Inferior parietal cortex (tissue), 1 donor: Measurements from ENCODE around the gene CLEC1A.

Source experiments
- DNase-seq: peaks from one replicate; pipeline ENCODE4 v3.0.0-alpha.2; 2016; ENCODE audit errors: extremely low spot score

Gene CLEC1A

DNA sequence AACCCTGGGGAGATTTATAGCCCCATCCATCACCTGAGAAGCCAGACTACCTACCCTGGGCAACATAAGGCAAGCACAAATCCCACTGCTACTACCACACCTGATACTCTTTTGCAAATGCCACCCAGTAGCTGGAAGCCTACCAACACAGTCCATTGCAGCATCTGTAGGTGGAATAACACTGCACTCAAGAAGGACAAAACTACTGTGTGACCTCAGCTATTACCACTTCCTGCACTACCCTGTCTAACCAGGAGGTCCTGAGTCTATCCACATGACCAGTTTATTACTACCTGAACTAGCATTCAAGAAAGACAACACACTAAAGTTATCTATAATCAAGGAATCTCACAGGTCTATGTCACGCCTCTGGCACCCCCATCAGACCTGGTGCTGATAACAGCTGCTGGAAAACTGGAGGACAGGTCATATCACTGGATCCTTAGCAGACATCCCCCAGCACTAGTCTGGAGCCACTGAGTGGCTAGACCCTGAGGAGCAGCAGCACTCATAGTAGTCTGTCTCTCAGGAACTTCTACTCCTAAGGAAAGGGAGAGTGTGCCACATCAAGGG, 2.9 kb upstream of the CLEC1A start:
- DNase-seq, result no peak

DNA sequence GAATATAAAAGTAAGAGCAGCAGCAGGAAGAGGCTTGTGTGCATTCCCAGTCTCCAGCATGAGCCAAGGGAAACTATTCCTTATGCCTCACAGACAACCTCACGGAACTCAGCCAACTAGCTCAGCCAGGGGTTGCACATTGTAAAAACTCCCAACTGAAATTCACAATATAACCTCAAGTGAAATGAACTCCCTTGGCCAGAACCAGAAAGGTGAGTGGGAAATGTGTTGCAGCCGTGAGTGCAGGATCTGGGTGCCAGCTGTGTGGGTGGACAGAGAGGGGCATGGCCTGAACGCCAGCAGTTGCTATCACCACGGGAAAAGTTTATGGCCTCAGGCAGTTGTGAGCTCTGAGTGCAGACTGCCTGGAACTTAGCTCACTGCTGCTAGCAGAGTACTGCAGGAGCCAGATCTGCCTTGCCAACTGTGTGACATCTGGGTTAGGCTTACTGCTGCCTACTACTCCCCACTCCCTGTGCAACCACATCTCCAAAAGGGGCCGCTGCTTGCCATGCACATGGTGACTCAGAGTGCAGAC, 2.3 kb upstream of the CLEC1A start:
- no peak for DNase-seq

DNA sequence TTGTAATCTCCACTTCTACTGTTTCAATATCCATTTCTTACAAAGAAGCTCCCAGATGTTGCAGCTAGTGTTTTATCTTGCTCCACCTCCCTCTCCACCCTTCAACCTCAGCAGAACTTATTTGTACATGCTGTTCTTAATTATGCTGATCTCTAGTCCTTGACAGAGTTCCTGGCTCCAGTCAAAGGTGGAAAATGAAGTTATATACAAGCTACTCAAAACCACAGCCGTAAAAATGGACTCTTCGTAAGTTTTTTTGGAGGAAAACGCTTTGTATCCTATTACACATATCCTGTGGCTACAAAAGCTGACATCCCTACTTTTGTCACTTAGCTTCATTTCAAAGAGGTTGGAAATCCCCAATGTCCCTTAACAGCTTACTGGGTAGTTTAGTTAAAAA, 1.3 kb downstream of the CLEC1A start:
- DNase-seq, result no peak

DNA sequence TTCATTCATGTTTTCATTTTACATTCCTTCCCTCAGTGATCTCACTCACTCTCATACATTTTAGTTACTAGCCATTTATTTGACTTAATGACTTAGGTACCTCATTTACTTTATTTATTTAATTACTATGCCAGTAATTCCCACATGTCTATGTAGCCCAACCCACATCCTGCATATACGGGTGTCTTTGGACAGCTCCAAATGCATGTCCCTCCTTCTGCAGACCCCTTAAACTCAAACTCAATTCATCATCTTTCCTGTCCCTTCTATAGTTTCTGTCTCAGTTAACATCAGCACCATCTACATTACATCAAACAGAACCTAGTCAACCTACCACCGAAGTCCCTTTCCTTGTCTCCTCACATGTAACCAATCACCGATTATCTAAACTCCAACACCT, 2.8 kb downstream of the CLEC1A start:
- no peak for DNase-seq

DNA sequence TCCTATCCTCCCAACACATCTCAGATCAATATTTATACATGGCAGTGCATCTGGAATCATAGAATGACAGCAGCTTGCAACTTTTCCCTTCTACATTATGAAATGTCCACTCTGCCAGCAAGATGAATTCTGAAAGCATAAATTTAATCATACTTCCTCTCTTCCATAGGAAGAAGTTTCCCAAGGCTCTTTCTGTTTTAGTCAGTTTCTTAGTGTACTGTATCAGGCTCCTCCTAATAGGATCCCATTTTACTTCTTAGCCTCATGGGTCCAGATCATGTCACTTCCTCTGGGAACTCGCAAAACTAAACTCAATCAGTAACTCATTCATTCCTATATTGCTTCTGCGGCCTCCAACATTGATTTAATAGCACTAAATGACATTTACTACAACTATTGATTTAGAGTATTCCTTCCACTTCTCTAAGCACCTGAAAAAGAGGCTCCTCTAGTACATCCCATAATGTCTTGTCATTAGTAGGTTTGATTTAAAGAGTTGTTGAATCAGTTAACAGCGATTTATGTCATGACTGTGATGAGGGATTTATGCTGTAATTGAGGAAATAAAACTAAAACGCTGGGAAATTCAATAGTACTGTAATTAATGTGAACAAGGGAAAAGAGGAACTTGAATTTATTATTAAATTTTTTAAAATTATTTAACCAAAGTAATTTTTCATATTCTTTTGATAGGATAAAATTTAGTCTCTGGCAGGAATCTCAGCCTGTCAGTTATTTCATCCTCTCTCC, 4.0 kb downstream of the CLEC1A start:
- no peak for DNase-seq

DNA sequence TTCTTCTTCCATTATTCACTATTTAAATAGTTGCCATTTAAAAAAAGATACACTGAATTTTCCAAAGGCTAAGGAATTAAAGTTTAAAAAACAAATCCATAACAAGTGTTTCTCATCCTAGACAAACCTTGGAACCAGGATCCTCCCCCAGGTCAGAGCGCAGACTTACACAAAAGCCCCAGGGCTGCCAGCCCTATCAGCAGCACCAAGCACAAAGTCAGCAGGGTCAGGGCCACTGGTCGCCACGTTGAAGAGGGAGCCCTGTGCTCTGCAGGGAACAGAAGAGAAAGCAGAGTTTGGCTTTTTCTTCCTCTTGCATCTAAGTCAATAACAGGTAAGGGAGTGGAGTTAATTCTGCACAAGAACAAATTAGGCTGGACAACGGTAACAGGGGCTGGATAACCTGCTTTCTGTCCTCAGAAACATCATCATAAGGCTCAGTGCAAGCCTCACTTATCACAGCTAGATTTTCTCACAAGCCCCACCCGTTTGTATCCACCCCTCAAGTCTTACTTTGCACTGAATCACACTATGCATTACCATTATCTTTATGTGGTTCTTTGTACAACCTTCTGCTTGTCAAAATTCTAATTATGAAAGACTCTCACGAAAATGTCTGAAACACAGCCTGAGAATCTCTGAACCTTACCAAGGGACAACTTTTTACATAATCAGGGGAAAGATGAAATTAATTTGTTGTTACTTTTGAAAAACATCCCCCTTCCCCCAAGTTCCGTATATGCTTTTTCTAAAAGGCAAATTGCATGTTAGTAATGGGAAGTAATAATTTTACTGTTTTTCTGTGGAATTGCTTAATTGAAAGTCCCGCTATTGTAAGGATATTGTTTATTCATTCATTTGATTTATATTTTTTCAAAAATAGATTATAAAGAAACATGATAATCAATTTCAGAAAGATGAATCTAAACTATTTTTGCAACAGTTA, 9.6 kb downstream of the CLEC1A start:
- no peak for DNase-seq

DNA sequence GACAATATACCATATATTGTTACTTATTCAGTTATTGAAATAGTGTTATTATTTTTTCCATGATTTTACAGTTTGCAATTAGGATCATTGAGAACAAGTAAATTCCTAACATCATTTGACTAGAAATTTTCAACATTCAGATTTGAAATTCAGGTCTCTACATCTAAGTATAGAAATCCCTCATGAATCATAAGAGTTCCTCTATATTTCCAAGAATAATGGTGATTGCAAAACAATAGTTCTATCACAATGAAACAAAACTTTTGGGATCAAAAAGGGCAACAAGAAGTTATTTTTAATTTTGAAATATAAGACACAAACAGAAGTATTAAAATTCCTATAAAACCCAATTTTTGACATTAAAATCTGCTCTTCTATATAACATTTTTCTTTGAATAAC, 10.8 kb downstream of the CLEC1A start:
- no peak for DNase-seq

DNA sequence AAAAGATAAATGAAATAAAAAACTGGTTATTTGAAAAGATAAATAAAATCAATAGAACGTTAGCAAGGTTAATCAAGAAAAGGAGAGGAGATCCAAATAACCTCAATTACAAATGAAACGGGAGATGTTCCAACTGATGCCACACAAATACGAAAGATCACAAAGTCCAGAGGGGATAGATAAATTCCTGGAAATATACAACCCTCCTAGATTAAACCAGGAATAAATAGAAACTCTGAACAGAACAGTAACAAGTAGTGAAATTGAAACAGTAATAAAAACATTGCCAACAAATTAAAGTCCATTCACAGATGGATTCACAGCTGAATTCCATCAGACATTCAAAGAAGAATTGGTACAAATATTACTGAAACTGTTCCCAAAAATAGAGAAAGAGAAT, 12.4 kb downstream of the CLEC1A start:
- DNase-seq, result no peak

DNA sequence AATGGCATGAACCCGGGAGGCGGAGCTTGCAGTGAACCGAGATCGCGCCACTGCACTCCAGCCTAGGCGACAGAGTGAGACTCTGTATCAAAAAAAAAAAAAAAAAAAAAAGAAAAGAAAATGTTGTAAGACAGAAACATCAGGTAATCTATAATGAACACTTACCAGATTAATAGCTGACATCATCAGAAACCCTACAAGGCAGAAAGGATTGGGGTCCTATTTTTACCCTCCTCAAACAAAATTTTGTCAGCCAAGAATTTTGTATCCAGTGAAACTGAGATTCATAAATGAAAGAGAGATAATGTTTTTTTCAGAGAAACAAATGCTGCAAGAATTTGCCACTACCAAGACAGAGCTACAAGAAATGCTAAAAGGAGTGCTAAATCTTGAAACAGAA, 14.1 kb downstream of the CLEC1A start:
- DNase-seq, result no peak

DNA sequence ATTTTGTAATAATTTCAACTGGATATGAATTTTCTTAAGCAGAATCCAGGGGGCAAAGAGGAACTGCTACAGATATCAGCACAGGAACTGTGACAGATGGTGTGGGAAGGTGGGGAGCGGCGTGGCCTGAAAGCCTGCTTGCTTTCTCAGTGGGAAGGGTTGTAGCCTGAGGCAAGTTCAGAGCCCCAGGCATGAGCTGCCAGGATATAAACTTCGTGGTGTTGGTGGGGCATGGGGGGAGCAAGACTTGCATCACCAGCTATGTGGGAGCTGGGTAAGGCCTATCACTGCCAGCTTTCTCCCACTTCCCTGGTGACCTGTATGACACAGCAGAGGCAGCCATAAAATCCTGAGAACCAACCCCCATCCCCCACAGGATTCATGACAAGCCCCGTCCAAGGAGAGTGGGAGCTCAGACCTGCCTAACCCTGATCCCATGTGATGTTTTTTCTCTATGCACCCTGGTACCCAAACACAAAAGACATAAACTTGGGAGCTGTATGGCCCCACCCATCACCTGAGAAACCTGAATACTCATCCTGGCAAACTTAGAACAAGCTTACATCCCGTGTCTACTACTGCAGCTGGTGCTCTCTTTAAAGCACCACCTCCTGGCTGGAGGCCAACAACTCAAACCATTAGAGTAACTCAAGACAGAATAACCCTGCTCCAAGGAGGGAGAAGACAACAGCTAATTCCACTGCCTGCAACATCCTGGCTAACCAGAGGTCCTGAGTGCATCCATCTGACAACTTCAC, 16.5 kb downstream of the CLEC1A start:
- DNase-seq, result no peak

DNA sequence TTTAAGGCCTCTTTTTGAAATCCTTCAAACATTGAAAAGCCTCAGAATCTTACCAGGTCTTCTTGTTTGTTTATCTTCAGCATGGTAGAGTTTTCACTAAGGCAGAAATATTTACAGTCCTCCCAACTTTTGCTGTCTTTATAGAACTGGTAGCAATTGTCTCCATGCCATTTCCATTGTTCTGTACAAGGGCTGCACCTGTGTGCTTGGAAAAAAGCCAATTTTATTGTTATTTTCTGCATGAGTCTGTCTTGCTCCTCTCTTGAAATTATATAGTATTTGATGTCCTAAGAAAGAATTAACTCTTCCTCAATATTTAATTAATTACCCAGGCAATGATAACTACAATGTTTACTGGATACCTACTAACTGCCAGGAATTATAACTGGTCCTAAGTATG, 23.3 kb downstream of the CLEC1A start:
- no peak for DNase-seq

DNA sequence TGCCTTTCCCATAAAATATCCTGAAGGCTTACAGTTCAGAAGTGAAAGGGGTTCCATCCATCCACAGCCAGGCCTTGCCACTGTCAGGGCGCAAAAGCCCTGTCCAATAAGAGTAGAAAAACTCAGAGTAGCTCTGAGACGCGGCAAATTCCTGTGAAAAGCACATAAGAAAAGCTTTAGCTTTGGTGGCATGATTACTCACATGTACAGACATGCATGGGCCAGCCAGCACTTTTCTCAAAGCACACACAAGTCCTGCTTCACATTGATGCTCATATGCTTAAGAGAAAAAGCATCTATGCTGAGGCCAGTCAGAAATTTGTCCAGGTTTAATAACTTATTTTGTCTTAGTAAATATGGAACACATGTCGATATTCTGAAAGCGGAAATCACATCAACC, 25.5 kb downstream of the CLEC1A start:
- no peak for DNase-seq

DNA sequence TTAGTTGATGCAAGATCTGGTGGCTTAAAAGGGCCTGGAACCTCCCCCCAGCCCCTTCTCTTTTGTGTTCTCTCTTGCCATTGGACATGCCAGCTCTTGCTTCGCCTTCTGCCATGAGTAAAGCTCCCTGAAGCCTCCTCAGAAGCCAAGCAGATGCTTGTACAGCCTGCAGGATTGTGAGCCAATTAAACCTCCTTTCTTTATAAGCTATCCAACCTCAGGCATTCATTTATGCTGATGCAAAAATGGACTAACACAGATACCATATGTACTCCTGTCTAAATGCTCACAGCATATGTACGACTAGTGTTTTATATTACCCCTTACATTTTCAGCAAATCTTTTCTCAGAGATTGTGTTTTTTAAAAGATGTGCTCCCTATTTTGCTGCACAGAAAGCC, 26.7 kb downstream of the CLEC1A start:
- DNase-seq, result no peak

DNA sequence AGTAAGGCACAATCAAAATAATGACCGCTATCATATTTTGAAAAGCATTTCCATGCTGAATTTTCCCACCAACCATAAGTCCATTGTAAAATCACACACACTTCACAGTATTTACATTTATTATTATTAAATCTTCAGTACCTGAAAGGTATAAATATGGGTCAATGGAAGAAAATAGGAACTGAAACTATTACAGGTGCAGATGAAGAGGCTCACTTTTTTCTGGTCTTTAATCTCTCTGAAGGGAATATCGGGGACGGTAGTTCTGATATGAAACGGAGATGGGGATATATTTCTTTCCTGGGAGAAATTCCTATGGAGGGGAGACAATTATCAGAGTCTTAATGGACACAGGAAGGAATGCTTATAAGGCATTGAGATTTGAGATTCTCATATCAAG, 28.4 kb downstream of the CLEC1A start:
- DNase-seq, result no peak

DNA sequence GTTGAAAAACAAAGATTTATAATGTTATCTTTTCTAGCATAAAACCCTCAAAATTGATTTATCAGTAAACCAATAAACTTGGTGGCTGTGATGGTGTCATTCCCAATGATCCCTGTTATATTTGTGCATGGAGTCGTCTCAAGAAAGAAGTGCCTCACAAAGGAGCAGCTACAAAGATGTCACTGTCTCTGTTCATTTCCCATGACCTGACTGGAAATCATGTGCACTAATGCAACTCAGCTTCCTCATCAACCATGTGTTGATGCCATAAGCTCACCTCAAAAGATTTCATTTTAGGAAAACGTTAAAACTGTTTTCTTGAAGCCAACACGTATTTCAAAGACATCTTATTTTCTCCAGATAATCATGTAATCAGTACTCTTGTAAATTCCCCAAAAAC, 28.8 kb downstream of the CLEC1A start:
- no peak for DNase-seq

DNA sequence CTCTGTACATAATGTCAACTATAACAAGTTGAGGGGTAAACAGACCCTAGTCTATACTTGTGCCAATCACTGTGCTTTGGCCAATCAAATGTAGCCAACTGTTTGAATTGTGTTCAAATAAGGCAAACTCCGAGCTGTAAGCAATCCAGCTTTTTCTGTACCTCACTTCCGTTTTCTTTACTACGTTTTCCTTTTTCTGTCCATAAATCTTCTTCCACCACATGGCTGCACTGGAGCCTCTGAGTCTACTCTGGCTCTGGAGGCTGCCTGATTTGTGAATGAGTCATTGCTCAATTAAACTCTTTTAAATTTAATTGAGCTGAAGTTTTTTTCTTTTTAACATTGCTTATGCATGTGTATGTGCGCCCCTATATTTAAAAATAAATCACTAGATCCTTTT, 29.7 kb downstream of the CLEC1A start:
- DNase-seq, result no peak

DNA sequence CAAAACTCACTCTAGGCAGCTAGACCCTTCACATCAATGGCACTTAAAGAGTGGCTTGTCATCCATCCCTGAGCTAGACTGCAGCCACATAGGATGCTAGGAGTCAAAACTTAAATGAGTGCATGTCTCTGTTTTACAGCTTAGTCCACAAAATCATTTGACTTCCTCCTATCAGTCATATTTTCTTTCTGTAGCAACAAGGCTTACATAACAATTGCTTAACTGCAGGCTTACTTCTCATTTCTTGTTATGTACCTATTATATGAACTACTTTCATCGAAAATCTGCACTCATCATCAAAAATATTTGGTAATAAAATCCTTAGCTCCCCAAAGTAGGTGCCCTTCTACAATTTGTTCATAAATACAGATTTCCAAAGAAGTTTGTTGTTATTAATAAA, 30.1 kb downstream of the CLEC1A start:
- no peak for DNase-seq

DNA sequence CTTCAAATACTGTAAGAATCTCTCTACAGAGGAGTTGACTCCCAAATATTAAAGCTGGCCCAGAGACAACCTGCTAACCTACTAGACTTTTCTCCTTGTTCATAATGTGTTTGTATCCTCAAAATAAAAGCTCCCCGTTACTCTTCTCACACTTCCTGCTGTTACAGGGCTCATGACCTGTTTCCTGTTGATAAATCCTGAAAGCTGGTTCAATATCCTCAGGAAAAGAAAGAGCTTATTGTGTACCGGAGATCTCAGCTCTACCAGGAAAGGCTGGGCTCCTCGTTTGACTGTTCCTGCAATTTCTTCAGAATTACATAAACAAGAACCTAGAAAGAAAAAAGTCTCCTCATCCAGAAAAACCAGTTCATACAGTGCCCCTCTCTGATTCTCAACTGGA, 30.8 kb downstream of the CLEC1A start:
- DNase-seq, result no peak

DNA sequence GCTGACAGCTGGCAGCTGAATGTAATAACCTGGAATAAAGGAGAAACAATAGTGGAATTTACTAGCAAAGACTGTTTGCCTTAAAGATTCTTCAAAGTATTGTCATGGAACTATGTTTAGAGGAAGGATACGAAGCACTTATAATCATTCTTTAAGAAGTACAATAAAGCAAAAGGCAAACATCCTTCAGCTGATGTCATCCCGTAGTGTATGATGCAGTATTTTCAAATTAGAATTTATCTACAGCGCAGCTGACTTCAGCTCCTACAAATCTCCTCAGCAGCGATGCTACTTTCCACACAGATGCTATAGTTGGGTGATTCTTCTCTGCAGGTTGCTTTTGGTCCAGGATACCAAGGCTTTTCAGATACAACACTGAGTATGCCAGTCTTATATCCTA, 31.5 kb downstream of the CLEC1A start:
- no peak for DNase-seq

DNA sequence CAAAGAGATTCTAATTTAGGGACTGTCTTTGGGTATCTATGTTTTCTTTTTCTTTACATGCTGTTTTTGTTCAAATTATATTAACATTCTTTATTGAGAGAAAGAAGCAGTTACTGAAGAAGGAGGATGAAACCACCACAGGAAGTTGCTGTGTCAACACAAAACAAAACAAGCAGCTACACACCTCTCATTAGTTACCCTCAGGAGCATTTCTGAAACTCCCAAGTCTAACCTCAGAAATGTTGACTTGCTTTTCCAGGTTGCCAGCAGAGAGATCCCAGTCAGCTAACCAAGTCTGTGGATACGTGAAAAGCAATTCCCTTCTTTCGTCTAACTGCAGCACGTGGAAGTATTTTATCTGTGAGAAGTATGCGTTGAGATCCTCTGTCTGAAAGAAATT, 33.5 kb downstream of the CLEC1A start:
- no peak for DNase-seq

DNA sequence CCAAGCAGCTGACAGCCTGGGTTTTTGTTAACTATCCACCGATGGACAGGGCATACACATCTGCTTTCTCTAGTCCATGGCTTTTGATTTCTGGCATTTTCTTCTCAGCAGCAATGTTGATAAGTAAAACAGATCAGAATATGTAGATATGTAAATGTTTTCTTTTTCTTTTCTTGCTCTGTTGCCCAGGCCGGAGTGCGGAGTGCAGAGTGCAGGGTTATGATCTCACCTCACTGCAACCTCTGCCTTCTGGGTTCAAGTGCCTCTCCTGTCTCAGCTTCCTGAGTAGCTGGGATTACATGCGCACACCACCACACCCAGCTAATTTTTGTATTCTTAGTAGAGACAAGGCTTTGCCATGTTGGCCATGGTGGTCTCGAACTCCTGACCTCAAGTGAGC, 40.4 kb downstream of the CLEC1A start:
- DNase-seq, result no peak
